ENCODE data around the gene CCDC134.

CCDC134 gene

DNA sequence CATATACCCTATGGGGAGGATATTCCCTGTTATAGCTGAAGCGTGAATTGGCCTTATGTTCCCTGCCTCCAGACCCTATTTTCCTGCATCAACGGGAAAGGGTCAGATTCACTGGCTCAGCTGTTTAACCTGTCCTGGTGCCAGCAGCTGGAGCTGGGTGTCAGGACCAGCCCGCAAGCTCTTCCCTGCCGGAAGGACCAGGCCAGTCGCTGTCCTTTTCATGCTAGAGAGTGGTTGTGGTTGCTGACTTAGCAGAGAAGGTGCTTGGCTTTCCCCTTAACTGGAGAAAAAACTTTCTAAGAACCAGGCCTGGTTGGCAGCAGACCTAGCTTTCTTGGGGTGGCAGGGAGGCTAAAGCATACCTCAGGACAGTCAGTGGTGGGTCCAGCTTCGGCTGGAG is 27.2 kb downstream of the CCDC134 start:
- Histone ChIP-seq H3K18ac (ENCODE audit: low read length) (no peak overlapping the region), H2AFZ (ENCODE audit: insufficient read depth, low read length, poor library complexity) (no peak overlapping the region), H2BK5ac (ENCODE audit: low read depth, low read length, poor library complexity) (no peak overlapping the region), H4K12ac (ENCODE audit: low read depth, low read length) (no peak overlapping the region), H4K8ac (ENCODE audit: low read depth, low read length) (no peak overlapping the region), H3K9ac (ENCODE audit: low read length) (no peak overlapping the region), H3K79me1 (ENCODE audit: low read length) (peaks cover 12% of the 10 kb centered on the region), H3K36me3 (ENCODE audit: control insufficient read depth in 1 of 2, insufficient read depth in 2 of 2, low read length in 2 of 2) (peaks cover 0 to 2% of the 10 kb centered on the region in 2 experiments), H2BK120ac (ENCODE audit: insufficient read depth, low read length, poor library complexity) (peak overlapping the region; percentile 23), H3K4me2 (ENCODE audit: low read length) (no peak overlapping the region), H3K27me3 (ENCODE audit: insufficient read depth, low read length) (no peaks in the 10 kb centered on the region), H2AK5ac (ENCODE audit: low read length) (no peak overlapping the region), H2BK12ac (ENCODE audit: low read length) (no peak overlapping the region), H3K4me1 (ENCODE audit: control insufficient read depth in 1 of 2, insufficient read depth in 2 of 2, low read length in 2 of 2) (peaks cover 15 to 17% of the 10 kb centered on the region in 2 experiments), H3K27ac (ENCODE audit: low read depth, low read length) (no peak overlapping the region), H3K14ac (ENCODE audit: low read length) (no peak overlapping the region), H3K4ac (ENCODE audit: low read depth, low read length) (no peak overlapping the region), H3K79me2 (ENCODE audit: control insufficient read depth, insufficient read depth, low read length, poor library complexity) (peaks cover 3% of the 10 kb centered on the region), H3K9me3 (ENCODE audit: insufficient read depth, low read depth, low read length) (no peaks in the 10 kb centered on the region), H4K91ac (ENCODE audit: low read depth, low read length) (no peak overlapping the region), H3K4me3 (ENCODE audit: low read depth, low read length) (no peak overlapping the region), H3K23ac (ENCODE audit: low read length) (no peak overlapping the region)
- DNase-seq: peak in 1 of 2 donors; percentile 38
- WGBS (ENCODE audit: extremely low coverage, insufficient coverage, insufficient read length): no CpG with 5 or more reads among the region's 6 CpGs

DNA sequence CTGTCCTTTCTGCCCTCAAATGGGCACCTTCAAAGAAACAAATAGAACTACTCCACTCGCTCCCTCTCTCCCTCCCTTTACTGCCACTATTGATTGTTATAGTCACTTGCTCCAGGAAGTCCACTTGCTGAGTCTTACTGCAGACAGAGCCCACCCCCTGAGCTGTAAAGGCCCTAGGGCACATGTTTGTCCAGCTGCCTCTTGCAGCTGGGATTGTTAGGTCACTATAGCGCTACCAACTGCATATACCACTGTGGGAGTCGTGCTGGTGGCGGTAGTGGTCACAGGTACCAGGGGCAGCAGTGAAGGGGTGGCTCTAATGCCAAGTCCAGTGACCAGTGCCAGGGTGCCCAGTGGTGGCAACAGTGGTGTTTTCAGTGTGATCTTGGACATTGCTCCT is 28.0 kb downstream of the CCDC134 start:
- Histone ChIP-seq H3K36me3 (ENCODE audit: control insufficient read depth in 1 of 2, insufficient read depth in 2 of 2, low read length in 2 of 2) (peaks cover 0 to 2% of the 10 kb centered on the region in 2 experiments), H3K9ac (ENCODE audit: low read length) (no peak overlapping the region), H2BK120ac (ENCODE audit: insufficient read depth, low read length, poor library complexity) (no peak overlapping the region), H3K4me1 (ENCODE audit: control insufficient read depth in 1 of 2, insufficient read depth in 2 of 2, low read length in 2 of 2) (peaks cover 15 to 17% of the 10 kb centered on the region in 2 experiments), H3K27me3 (ENCODE audit: insufficient read depth, low read length) (no peaks in the 10 kb centered on the region), H3K4me3 (ENCODE audit: low read depth, low read length) (no peak overlapping the region), H3K9me3 (ENCODE audit: insufficient read depth, low read depth, low read length) (no peaks in the 10 kb centered on the region), H3K14ac (ENCODE audit: low read length) (no peak overlapping the region), H3K79me1 (ENCODE audit: low read length) (peaks cover 17% of the 10 kb centered on the region), H3K27ac (ENCODE audit: low read depth, low read length) (no peak overlapping the region), H2BK5ac (ENCODE audit: low read depth, low read length, poor library complexity) (no peak overlapping the region), H2AFZ (ENCODE audit: insufficient read depth, low read length, poor library complexity) (no peak overlapping the region), H3K4me2 (ENCODE audit: low read length) (no peak overlapping the region), H3K18ac (ENCODE audit: low read length) (no peak overlapping the region), H4K91ac (ENCODE audit: low read depth, low read length) (no peak overlapping the region), H4K8ac (ENCODE audit: low read depth, low read length) (no peak overlapping the region), H4K12ac (ENCODE audit: low read depth, low read length) (no peak overlapping the region), H2AK5ac (ENCODE audit: low read length) (peak overlapping the region; percentile 1), H2BK12ac (ENCODE audit: low read length) (peak overlapping the region; percentile 43), H3K23ac (ENCODE audit: low read length) (no peak overlapping the region), H3K79me2 (ENCODE audit: control insufficient read depth, insufficient read depth, low read length, poor library complexity) (peaks cover 8% of the 10 kb centered on the region), H3K4ac (ENCODE audit: low read depth, low read length) (no peak overlapping the region)
- no CpG with 5 or more reads among the region's 4 CpGs for WGBS (ENCODE audit: extremely low coverage, insufficient coverage, insufficient read length)
- peak in 1 of 2 donors; percentile 20 for DNase-seq

DNA sequence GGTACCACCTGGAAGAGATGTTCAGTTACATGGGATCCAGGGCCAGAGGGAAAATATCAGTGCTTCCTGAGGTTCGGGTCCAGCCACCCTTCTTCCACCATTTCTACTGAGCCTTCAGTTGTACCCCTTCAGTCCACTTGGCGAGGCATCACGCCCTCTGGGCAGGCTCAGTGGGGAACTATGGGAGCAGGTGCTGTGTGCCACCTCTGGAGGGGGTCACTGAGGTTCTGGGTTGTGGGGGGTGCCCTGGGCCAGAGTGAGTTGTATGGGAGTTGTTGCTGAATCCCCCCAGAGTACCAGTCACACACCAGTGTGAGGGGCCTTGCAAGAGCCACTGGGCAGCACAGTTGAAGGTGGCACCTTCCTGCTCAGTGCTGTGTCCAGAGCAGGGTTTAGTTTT is 29.7 kb downstream of the CCDC134 start:
- DNase-seq: no peak
- H3K18ac ChIP-seq (ENCODE audit: low read length): no peak overlapping the region
- no peak overlapping the region for H2AFZ ChIP-seq (ENCODE audit: insufficient read depth, low read length, poor library complexity)
- no peak overlapping the region for H3K4me3 ChIP-seq (ENCODE audit: low read depth, low read length)
- peak overlapping the region; percentile 60 for H4K91ac ChIP-seq (ENCODE audit: low read depth, low read length)
- H3K14ac ChIP-seq (ENCODE audit: low read length): no peak overlapping the region
- H3K23ac ChIP-seq (ENCODE audit: low read length): no peak overlapping the region
- peaks cover 0 to 2% of the 10 kb centered on the region in 2 experiments for H3K36me3 ChIP-seq (ENCODE audit: control insufficient read depth in 1 of 2, insufficient read depth in 2 of 2, low read length in 2 of 2)
- H4K12ac ChIP-seq (ENCODE audit: low read depth, low read length): no peak overlapping the region
- H3K9me3 ChIP-seq (ENCODE audit: insufficient read depth, low read depth, low read length): no peaks in the 10 kb centered on the region
- H3K9ac ChIP-seq (ENCODE audit: low read length): no peak overlapping the region
- H3K4ac ChIP-seq (ENCODE audit: low read depth, low read length): no peak overlapping the region
- H2AK5ac ChIP-seq (ENCODE audit: low read length): no peak overlapping the region
- WGBS (ENCODE audit: extremely low coverage, insufficient coverage, insufficient read length): no CpG with 5 or more reads among the region's 3 CpGs
- no peak overlapping the region for H2BK5ac ChIP-seq (ENCODE audit: low read depth, low read length, poor library complexity)
- peak overlapping the region; percentile 54 for H2BK12ac ChIP-seq (ENCODE audit: low read length)
- H3K79me1 ChIP-seq (ENCODE audit: low read length): peaks cover 22% of the 10 kb centered on the region
- peaks cover 19% of the 10 kb centered on the region for H3K79me2 ChIP-seq (ENCODE audit: control insufficient read depth, insufficient read depth, low read length, poor library complexity)
- no peak overlapping the region for H4K8ac ChIP-seq (ENCODE audit: low read depth, low read length)
- no peak overlapping the region for H3K4me2 ChIP-seq (ENCODE audit: low read length)
- H2BK120ac ChIP-seq (ENCODE audit: insufficient read depth, low read length, poor library complexity): no peak overlapping the region
- H3K4me1 ChIP-seq (ENCODE audit: control insufficient read depth in 1 of 2, insufficient read depth in 2 of 2, low read length in 2 of 2): peaks cover 15 to 21% of the 10 kb centered on the region in 2 experiments
- no peak overlapping the region for H3K27ac ChIP-seq (ENCODE audit: low read depth, low read length)
- no peaks in the 10 kb centered on the region for H3K27me3 ChIP-seq (ENCODE audit: insufficient read depth, low read length)

DNA sequence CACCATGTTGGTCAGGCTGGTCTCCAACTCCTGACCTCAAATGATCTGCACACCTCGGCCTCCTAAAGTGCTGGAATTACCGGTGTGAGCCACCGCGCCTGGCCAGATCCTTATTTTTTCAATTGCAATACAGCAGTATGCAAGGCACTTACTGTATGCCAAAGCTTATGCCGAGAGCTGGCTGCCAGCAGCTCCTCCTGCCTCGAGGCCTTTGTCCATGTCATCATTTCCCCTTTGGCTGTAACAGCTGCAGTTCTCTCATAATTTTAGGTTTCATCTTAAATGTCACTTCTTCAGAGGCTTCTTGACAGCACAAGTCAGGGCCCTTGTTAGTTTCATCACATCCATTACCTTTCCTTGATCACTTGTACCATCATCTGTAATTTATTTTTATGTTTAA is 30.9 kb downstream of the CCDC134 start:
- Histone ChIP-seq H2AK5ac (ENCODE audit: low read length) (no peak overlapping the region), H3K4me3 (ENCODE audit: low read depth, low read length) (no peak overlapping the region), H3K4me2 (ENCODE audit: low read length) (no peak overlapping the region), H3K23ac (ENCODE audit: low read length) (no peak overlapping the region), H3K9me3 (ENCODE audit: insufficient read depth, low read depth, low read length) (no peaks in the 10 kb centered on the region), H4K12ac (ENCODE audit: low read depth, low read length) (no peak overlapping the region), H2BK5ac (ENCODE audit: low read depth, low read length, poor library complexity) (peak overlapping the region; percentile 32), H3K4ac (ENCODE audit: low read depth, low read length) (no peak overlapping the region), H3K4me1 (ENCODE audit: control insufficient read depth in 1 of 2, insufficient read depth in 2 of 2, low read length in 2 of 2) (peaks cover 15 to 22% of the 10 kb centered on the region in 2 experiments), H3K27ac (ENCODE audit: low read depth, low read length) (peak overlapping the region; percentile 12), H3K79me1 (ENCODE audit: low read length) (peaks cover 22% of the 10 kb centered on the region), H2BK120ac (ENCODE audit: insufficient read depth, low read length, poor library complexity) (peak overlapping the region; percentile 48), H4K8ac (ENCODE audit: low read depth, low read length) (peak overlapping the region; percentile 50), H4K91ac (ENCODE audit: low read depth, low read length) (peak overlapping the region; percentile 45), H3K79me2 (ENCODE audit: control insufficient read depth, insufficient read depth, low read length, poor library complexity) (peaks cover 21% of the 10 kb centered on the region), H3K36me3 (ENCODE audit: control insufficient read depth in 1 of 2, insufficient read depth in 2 of 2, low read length in 2 of 2) (peaks cover 3 to 8% of the 10 kb centered on the region in 2 experiments), H2AFZ (ENCODE audit: insufficient read depth, low read length, poor library complexity) (no peak overlapping the region), H3K18ac (ENCODE audit: low read length) (peak overlapping the region; percentile 39), H2BK12ac (ENCODE audit: low read length) (peak overlapping the region; percentile 85), H3K9ac (ENCODE audit: low read length) (no peak overlapping the region), H3K27me3 (ENCODE audit: insufficient read depth, low read length) (no peaks in the 10 kb centered on the region), H3K14ac (ENCODE audit: low read length) (no peak overlapping the region)
- WGBS (ENCODE audit: extremely low coverage, insufficient coverage, insufficient read length): no CpG with 5 or more reads among the region's 6 CpGs
- DNase-seq: peak; percentile 98 to 99

Data from trophoblast cell (in vitro differentiated cells and primary cell).